MM.1S (cell line): ENCODE data around the gene SPOCD1.

ENCODE experiments used
- DNase-seq: peaks from one replicate; pipeline ENCODE4 v3.0.0-alpha.2; 2015
- H2AFZ ChIP-seq: fragments of 300-600 bp; sonication (generic); 2 replicates; pipeline ENCODE4 v1.6.0; 2016; ENCODE audit warnings: antibody characterized with exemption, low read length
- H3F3A ChIP-seq: fragments of 300-600 bp; sonication (generic); 2 replicates; pipeline ENCODE4 v1.6.1; 2016; ENCODE audit warnings: mild to moderate bottlenecking, antibody characterized with exemption, low read length, moderate library complexity, mixed read lengths; ENCODE audit not compliant: insufficient read depth
- H3K27ac ChIP-seq: fragments of 300-600 bp; sonication (generic); 2 replicates; pipeline ENCODE4 v1.5.1; 2016; ENCODE audit warnings: mild to moderate bottlenecking, low read length
- H3K27me3 ChIP-seq: fragments of 300-600 bp; sonication (generic); replicated peaks from 2 replicates; pipeline ENCODE4 v1.6.0; 2016; ENCODE audit warnings: low read length; ENCODE audit not compliant: insufficient read depth
- H3K36me3 ChIP-seq: fragments of 300-600 bp; sonication (generic); replicated peaks from 2 replicates; pipeline ENCODE4 v1.6.1; 2016; ENCODE audit warnings: mild to moderate bottlenecking, low read length, mixed read lengths; ENCODE audit not compliant: insufficient read depth
- H3K4me1 ChIP-seq: fragments of 300-600 bp; sonication (generic); 2 replicates; pipeline ENCODE4 v1.6.1; 2016; ENCODE audit warnings: low read length, mixed read lengths
- H3K4me2 ChIP-seq: fragments of 300-600 bp; sonication (generic); 2 replicates; pipeline ENCODE4 v1.6.0; 2016; ENCODE audit warnings: low read depth, low read length
- H3K4me3 ChIP-seq: fragments of 300-600 bp; sonication (generic); 2 replicates; pipeline ENCODE4 v1.5.1; 2016; ENCODE audit warnings: low read length, mixed read lengths
- H3K79me2 ChIP-seq: fragments of 300-600 bp; sonication (generic); 2 replicates; pipeline ENCODE4 v1.6.1; 2016; ENCODE audit warnings: mixed run types, low read length, mixed read lengths
- H3K9ac ChIP-seq: fragments of 300-600 bp; sonication (generic); 2 replicates; pipeline ENCODE4 v1.6.1; 2016; ENCODE audit warnings: low read length, mixed read lengths
- H3K9me2 ChIP-seq: fragments of 300-600 bp; sonication (generic); replicated peaks from 2 replicates; pipeline ENCODE4 v1.6.1; 2016; ENCODE audit warnings: mild to moderate bottlenecking, low read length, mixed read lengths; ENCODE audit not compliant: insufficient read depth
- H3K9me3 ChIP-seq: fragments of 300-600 bp; sonication (generic); replicated peaks from 2 replicates; pipeline ENCODE4 v1.6.1; 2016; ENCODE audit warnings: mild to moderate bottlenecking, low read length, mixed read lengths; ENCODE audit not compliant: insufficient read depth
- H4K20me1 ChIP-seq: fragments of 300-600 bp; sonication (generic); 2 replicates; pipeline ENCODE4 v1.6.1; 2016; ENCODE audit warnings: mild to moderate bottlenecking, low read length, moderate library complexity, mixed read lengths; ENCODE audit not compliant: insufficient read depth
- CTCF ChIP-seq: fragments of 300-600 bp; sonication (generic); IDR thresholded peaks from 2 replicates; pipeline ENCODE4 v1.5.1; 2016; ENCODE audit warnings: antibody characterized with exemption, low read length, mixed read lengths
- EZH2 ChIP-seq: fragments of 300-600 bp; sonication (generic); optimal IDR thresholded peaks from 2 replicates; pipeline ENCODE3; 2017; ENCODE audit warnings: low read depth, mild to moderate bottlenecking, antibody characterized with exemption, low read length, mixed read lengths
- EZH2phosphoT487 ChIP-seq: fragments of 300-600 bp; sonication (generic); IDR thresholded peaks from 2 replicates; pipeline ENCODE4 v1.6.1; 2018; ENCODE audit warnings: antibody characterized with exemption, low read length

Gene SPOCD1

DNA sequence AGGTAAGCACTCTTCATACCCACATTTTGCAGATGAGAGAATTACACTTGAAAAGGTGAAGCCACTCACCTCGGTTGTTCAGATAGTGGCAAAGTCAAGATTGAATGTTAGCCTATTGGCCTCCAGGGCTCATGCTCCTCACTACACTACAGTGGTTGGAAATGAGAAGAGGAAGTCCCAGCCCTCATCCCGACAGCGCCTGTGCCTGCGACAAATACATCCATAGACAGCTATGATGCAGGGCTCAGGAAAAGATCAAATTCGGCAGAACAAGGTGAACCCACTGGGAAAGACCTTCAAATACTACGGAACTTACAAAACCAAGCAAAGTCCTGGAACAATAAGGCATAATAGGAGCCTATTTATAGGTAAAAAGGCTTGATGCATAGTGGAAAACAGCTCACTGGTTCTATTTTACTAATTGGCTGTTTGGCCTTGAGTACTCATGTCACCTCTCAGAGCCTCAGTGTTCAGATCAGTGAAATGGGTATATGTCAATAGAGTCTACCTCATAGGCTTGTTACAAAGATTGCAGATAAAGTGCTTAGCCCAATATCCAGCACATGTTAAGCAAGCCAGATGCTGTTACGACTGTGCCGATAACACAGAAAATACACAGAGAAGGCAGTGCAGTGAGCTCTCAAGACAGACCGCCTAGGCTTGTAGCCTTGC lies 3.5 kb downstream of the SPOCD1 start:
- TF ChIP-seq EZH2 = no peak
- Histone ChIP-seq H3F3A (no peaks in the 10 kb centered on the region), H3K9ac (no peak overlapping the region), H3K4me3 (no peak overlapping the region), H3K9me3 (no peaks in the 10 kb centered on the region), H3K4me2 (no peak overlapping the region), H3K4me1 (0 out of 2 replicates have a peak, but pooled peaks cover 3% of the 10 kb centered on the region), H3K9me2 (no peaks in the 10 kb centered on the region), H2AFZ (no peak overlapping the region), H3K36me3 (no peaks in the 10 kb centered on the region), H3K27ac (no peak overlapping the region), H3K27me3 (peaks cover 6% of the 10 kb centered on the region), H3K79me2 (no peaks in the 10 kb centered on the region), H4K20me1 (no peaks in the 10 kb centered on the region)
- DNase-seq = no peak

- Histone ChIP-seq H3K79me2 (no peaks in the 10 kb centered on the region), H2AFZ (no peak overlapping the region), H3K4me2 (no peak overlapping the region), H3K9ac (no peak overlapping the region), H3K9me3 (no peaks in the 10 kb centered on the region), H3K4me3 (no peak overlapping the region), H3K27me3 (peaks cover 6% of the 10 kb centered on the region), H3K4me1 (0 out of 2 replicates have a peak, but pooled peaks cover 3% of the 10 kb centered on the region), H3K36me3 (no peaks in the 10 kb centered on the region), H3F3A (no peaks in the 10 kb centered on the region), H3K9me2 (no peaks in the 10 kb centered on the region), H4K20me1 (no peaks in the 10 kb centered on the region), H3K27ac (no peak overlapping the region)
- no peak for DNase-seq
- no peak for TF ChIP-seq CTCF
- TF ChIP-seq EZH2phosphoT487 = no peak
- no peak for TF ChIP-seq EZH2
Observed at GRCh38 chr1:31811605-31812004, 4.2 kb downstream of the SPOCD1 start.

- no peaks in the 10 kb centered on the region for H3K4me1 ChIP-seq
- H3K9ac ChIP-seq = no peak overlapping the region
- H3K79me2 ChIP-seq = no peaks in the 10 kb centered on the region
- H3K4me2 ChIP-seq = no peak overlapping the region
- TF ChIP-seq EZH2 (no peak), CTCF (no peak), EZH2phosphoT487 (no peak)
- no peak overlapping the region for H3K4me3 ChIP-seq
- H3K36me3 ChIP-seq = no peaks in the 10 kb centered on the region
- no peak for DNase-seq
- no peak overlapping the region for H2AFZ ChIP-seq
- H3F3A ChIP-seq = no peaks in the 10 kb centered on the region
- H3K27me3 ChIP-seq = peaks cover 17% of the 10 kb centered on the region
- no peak overlapping the region for H3K27ac ChIP-seq
- H4K20me1 ChIP-seq = no peaks in the 10 kb centered on the region
- no peaks in the 10 kb centered on the region for H3K9me2 ChIP-seq
- no peaks in the 10 kb centered on the region for H3K9me3 ChIP-seq
Observed at GRCh38 chr1:31809698-31810097, 6.1 kb downstream of the SPOCD1 start.

GRCh38 chr1:31807273-31808048 lies 8.4 kb downstream of the SPOCD1 start:
- Histone ChIP-seq H3K9ac (no peak overlapping the region), H3K9me2 (no peaks in the 10 kb centered on the region), H3K27ac (no peak overlapping the region), H3K27me3 (peaks cover 34% of the 10 kb centered on the region), H3K9me3 (no peaks in the 10 kb centered on the region), H3K79me2 (no peaks in the 10 kb centered on the region), H3K36me3 (no peaks in the 10 kb centered on the region), H3K4me2 (no peak overlapping the region), H3K4me1 (no peaks in the 10 kb centered on the region), H4K20me1 (no peaks in the 10 kb centered on the region), H3F3A (no peaks in the 10 kb centered on the region), H2AFZ (no peak overlapping the region), H3K4me3 (no peak overlapping the region)
- no peak for TF ChIP-seq EZH2phosphoT487
- no peak for TF ChIP-seq CTCF
- no peak for TF ChIP-seq EZH2
- no peak for DNase-seq
